Esophagus squamous epithelium (tissue), 5 donors: ENCODE data around the gene NVL. TPM values are rescaled to one million over a fixed set of nuclear protein-coding genes. Genes with fewer than 3 reads are reported as not detected.

Experiments used
- DNase-seq: peaks from one replicate; lab custom pipeline; 2025; lab: John Stamatoyannopoulos, UW
- H3K27ac ChIP-seq, 4 donors: fragments of 200-600 bp; sonication (generic); one replicate each; pipeline ENCODE4 v1.5.1; 2016 to 2019; ENCODE audit warnings: mild to moderate bottlenecking in 1 of 4
- H3K27me3 ChIP-seq, 4 donors: fragments of 200-600 bp; sonication (generic); 1 replicate in 3 of 4; 2 replicates in 1 of 4; pipeline versions ENCODE4 v1.5.1 to v1.6.0; 2017 to 2021; ENCODE audit warnings: antibody characterized with exemption in 1 of 4
- H3K36me3 ChIP-seq, 3 donors: fragments of 200-600 bp; sonication (generic); one replicate each; pipeline ENCODE4 v1.5.1; 2016 to 2019
- H3K4me1 ChIP-seq, 3 donors: fragments of 200-600 bp; sonication (generic); one replicate each; pipeline ENCODE4 v1.5.1; 2017 to 2019
- H3K4me3 ChIP-seq, 4 donors: fragments of 200-600 bp; sonication (generic); 1 replicate in 3 of 4; 2 replicates in 1 of 4; pipeline ENCODE4 v1.5.1; 2016 to 2019; ENCODE audit warnings: mild to moderate bottlenecking in 2 of 4, moderate library complexity in 1 of 4
- H3K9me3 ChIP-seq, 3 donors: fragments of 200-600 bp; sonication (generic); one replicate each; pipeline ENCODE4 v1.5.1; 2016 to 2019
- CTCF ChIP-seq, 6 experiments: fragments of 450-650 bp in 4 of 6; fragments of 200-600 bp in 2 of 6; sonication (generic) in 2 of 6; IDR thresholded peaks; one replicate each; pipeline ENCODE4 v1.5.1; 2016 to 2019; ENCODE audit warnings: antibody characterized with exemption in 6 of 6, mild to moderate bottlenecking in 4 of 6, moderate library complexity in 4 of 6
- POLR2A ChIP-seq, 4 donors: fragments of 450-650 bp; IDR thresholded peaks; one replicate each; pipeline ENCODE4 v1.6.1; 2017; ENCODE audit warnings: antibody characterized with exemption in 4 of 4, mild to moderate bottlenecking in 4 of 4, moderate library complexity in 3 of 4
- WGBS, 2 donors: methylation state at CpG; one replicate each; pipeline ENCODE4 v1.1.5; 2018; 5-methylcytosine and 5-hydroxymethylcytosine counted together
- intact Hi-C: fragments of 100-400 bp; cut with DNase I; formaldehyde crosslinking; loops from one replicate; pipeline ENCODE4 v1.15.0; 2022
- total RNA-seq, 4 donors: library from RNA; depleted of rRNA; stranded (reverse); fragments of >200 nt; gene quantifications; one replicate each; pipeline ENCODE4 v1.1.0, GENCODE V29; 2016
- donor health status: DM: yes; HTN: yes; CAD: no.

NVL gene
- total RNA-seq, 4 donors from 2014 or later = 10.5 to 27.7 (median 22.0) TPM

GRCh38 chr1:224188286-224188685, 141.7 kb downstream of the NVL start:
- no peaks in the 10 kb centered on the region for H3K9me3 ChIP-seq
- WGBS, 2 donors = 67 to 83% methylated on average over 2 of the region's 2 CpGs
- H3K36me3 ChIP-seq = peaks cover 0 to 39% (median 5%) of the 10 kb centered on the region in 3 donors
- DNase-seq = no peak
- no peak overlapping the region for H3K27ac ChIP-seq
- H3K27me3 ChIP-seq = no peaks in the 10 kb centered on the region
- intact Hi-C loops = no loop called here
- peaks cover 12 to 76% (median 18%) of the 10 kb centered on the region in 3 donors for H3K4me1 ChIP-seq
- H3K4me3 ChIP-seq = no peak overlapping the region
- no peak for TF ChIP-seq POLR2A (IDR thresholded peaks at IDR 0.05)
- no peak for TF ChIP-seq CTCF (IDR thresholded peaks at IDR 0.05)

GRCh38 chr1:224185208-224185607, 144.8 kb downstream of the NVL start:
- Histone ChIP-seq H3K27me3 (no peaks in the 10 kb centered on the region), H3K9me3 (no peaks in the 10 kb centered on the region), H3K27ac (peak overlapping the region in 1 of 4 donors; percentile 97), H3K4me1 (peaks cover 22 to 83% (median 27%) of the 10 kb centered on the region in 3 donors), H3K4me3 (peak overlapping the region in 3 of 4 donors; percentile 94 to 100 (median 96)), H3K36me3 (peaks cover 0 to 8% (median 0%) of the 10 kb centered on the region in 3 donors)
- TF ChIP-seq POLR2A (IDR thresholded peaks at IDR 0.05) = no peak
- no peak for TF ChIP-seq CTCF (IDR thresholded peaks at IDR 0.05)
- intact Hi-C loops = no loop called here
- WGBS, 2 donors = 64 to 71% methylated on average over 8 of the region's 8 CpGs
- DNase-seq = no peak

- no peaks in the 10 kb centered on the region for H3K36me3 ChIP-seq
- no peak for TF ChIP-seq POLR2A (IDR thresholded peaks at IDR 0.05)
- no peak for TF ChIP-seq CTCF (IDR thresholded peaks at IDR 0.05)
- no peaks in the 10 kb centered on the region for H3K27me3 ChIP-seq
- peak overlapping the region; percentile 89 to 99 (median 98) for H3K27ac ChIP-seq
- H3K4me3 ChIP-seq = peak overlapping the region; percentile 83 to 100 (median 95)
- intact Hi-C loops = no loop called here
- DNase-seq = no peak
- H3K4me1 ChIP-seq = peaks cover 22 to 85% (median 33%) of the 10 kb centered on the region in 3 donors
- 0% methylated on average over 2 to 7 of the region's 53 CpGs for WGBS, 2 donors
- H3K9me3 ChIP-seq = no peaks in the 10 kb centered on the region
These were observed 146.2 kb downstream of the NVL start for GRCh38 chr1:224183591-224184312.

DNA sequence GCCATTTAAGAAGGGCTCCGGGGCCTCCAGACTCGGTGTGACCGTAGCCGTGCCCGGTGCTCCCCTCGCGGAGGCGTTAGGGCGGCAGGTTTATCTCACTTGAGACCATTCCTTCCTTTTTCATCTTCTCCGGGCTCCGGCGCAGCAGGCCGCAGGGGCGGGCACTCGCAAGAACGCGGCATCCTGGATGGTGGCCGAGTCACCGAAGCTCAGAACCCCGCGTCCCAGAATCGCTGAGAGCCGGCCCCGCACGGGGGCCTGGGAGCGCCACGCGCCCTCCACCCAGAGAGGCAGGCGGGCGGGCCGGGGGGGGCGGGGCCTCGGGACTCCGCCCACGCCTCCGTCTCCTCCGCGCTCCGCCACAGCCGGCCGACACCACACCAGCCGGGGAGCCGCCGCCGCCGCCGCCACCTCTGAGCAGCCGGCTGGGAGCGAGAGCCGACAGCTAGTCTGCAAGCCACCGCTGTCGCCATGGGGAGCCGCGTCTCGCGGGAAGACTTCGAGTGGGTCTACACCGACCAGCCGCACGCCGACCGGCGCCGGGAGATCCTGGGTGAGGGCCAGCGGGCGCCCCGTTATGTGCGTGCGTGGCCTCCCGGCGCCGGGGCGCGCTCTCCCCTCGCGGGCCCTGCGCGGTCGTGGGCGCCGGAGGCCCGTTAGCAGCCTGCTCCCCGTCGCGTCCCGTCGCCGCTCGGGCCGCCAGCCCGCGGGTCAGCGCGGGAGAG, 146.9 kb downstream of the NVL start, which contains the start of gene DEGS1:
Gene DEGS1 (plus strand): TSS at position 375 of the 725 bp plus-strand sequence. CDS start 97 bp downstream, at position 472.
- 0% methylated on average over 9 of the region's 94 CpGs; no CpG with 5 or more reads in 1 of the 2 donors for WGBS, 2 donors
- intact Hi-C loops = no loop called here

More for the DNA sequence above, 146.9 kb downstream of the NVL start, which contains the start of gene DEGS1:
- no peaks in the 10 kb centered on the region for H3K36me3 ChIP-seq
- no peaks in the 10 kb centered on the region for H3K9me3 ChIP-seq
- TF ChIP-seq CTCF (IDR thresholded peaks at IDR 0.05) = peak in 1 of 6 experiments; percentile 8
- peak in 3 of 4 donors; percentile 78 to 98 (median 89) for TF ChIP-seq POLR2A (IDR thresholded peaks at IDR 0.05)
- DNase-seq = peak; percentile 50
- no peaks in the 10 kb centered on the region for H3K27me3 ChIP-seq
- H3K4me3 ChIP-seq = peak within 1 kb of the TSS; percentile 83 to 100 (median 95)
- peak within 1 kb of the TSS; percentile 89 to 99 (median 98) for H3K27ac ChIP-seq
- peaks cover 22 to 85% (median 33%) of the 10 kb centered on the region in 3 donors for H3K4me1 ChIP-seq
